C4-2B (cell line): ENCODE measurements around the gene KCNJ9.

ENCODE experiments used
- H3K27ac ChIP-seq: fragments of 450-650 bp; 2 replicates; pipeline ENCODE4 v1.5.1; 2017
- ZFX ChIP-seq: fragments of 450-650 bp; IDR thresholded peaks from 2 replicates; pipeline ENCODE4 v1.6.1; 2017
- TF ChIP-seq, protein P1 (sequence below): fragments of 450-650 bp; conservative IDR thresholded peaks from 2 replicates; pipeline ENCODE4 v1.5.1; 2017; ENCODE audit warnings: mild to moderate bottlenecking

KCNJ9 gene

DNA sequence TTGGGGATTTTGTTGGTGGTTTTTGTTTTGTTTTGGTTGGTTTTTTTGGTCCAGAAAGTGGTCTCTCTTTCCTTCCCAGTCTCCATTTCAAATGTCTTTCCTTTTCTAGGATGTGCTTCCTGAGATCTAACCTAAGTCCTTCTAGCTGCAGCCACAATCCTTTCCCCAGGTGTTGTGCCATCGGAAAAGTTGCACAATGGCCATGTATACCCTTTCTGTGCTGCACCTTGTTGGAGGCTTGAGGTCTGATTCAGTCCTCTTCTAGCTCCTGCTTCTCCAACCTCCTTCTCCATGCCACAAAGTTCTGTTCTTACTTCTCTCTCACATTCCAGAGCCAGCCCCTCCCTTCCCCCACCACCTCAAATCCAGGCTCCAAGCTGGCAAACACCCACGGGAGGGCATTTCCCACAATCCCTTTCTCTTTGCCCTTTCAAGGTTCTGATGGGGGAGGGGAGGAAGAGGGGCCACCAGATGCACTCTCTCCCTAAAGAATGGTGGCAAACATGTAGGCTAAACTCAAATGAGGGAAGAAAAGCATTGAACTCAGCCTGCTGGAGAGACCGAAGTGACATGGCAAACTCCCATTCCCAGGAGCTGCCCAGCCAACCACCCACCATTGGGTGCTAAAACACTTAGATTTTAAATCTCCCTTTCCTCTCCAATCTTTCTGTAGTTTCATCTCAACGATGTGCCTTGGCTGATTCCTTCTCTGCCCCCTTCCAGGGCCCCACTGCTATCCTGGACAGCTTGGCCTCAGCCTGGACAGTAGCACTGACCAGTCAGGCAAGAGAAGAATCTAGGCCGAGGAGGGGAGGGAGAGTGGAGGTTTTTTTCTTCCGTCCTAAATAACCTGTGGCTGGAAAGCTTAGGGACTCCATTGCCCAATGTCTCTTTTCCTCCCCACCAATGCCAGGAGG, 14.3 kb upstream of the KCNJ9 start:
- TF ChIP-seq, protein P1, sequence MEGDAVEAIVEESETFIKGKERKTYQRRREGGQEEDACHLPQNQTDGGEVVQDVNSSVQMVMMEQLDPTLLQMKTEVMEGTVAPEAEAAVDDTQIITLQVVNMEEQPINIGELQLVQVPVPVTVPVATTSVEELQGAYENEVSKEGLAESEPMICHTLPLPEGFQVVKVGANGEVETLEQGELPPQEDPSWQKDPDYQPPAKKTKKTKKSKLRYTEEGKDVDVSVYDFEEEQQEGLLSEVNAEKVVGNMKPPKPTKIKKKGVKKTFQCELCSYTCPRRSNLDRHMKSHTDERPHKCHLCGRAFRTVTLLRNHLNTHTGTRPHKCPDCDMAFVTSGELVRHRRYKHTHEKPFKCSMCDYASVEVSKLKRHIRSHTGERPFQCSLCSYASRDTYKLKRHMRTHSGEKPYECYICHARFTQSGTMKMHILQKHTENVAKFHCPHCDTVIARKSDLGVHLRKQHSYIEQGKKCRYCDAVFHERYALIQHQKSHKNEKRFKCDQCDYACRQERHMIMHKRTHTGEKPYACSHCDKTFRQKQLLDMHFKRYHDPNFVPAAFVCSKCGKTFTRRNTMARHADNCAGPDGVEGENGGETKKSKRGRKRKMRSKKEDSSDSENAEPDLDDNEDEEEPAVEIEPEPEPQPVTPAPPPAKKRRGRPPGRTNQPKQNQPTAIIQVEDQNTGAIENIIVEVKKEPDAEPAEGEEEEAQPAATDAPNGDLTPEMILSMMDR = no peak
- no peak for TF ChIP-seq ZFX
- H3K27ac ChIP-seq = no peak overlapping the region

DNA sequence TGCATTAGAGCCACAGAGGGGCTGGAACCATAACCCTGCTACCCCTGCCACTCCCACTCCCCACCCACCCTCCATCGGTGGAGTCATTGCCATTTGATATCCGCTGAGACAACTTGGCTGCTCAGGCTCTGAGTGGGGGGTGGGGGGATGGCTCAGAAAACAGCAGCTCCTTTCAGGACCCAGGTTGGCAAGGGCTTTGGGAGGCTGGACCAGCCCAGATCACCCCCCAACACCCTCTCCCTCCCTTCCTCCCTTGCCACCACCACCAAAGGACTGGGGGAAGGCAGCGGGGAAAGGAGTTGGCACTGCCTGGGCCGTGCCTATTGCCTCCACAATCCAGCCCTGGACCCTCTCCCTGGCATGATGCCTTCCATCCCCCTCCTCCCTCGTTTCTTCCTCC, 13.1 kb upstream of the KCNJ9 start:
- no peak for TF ChIP-seq ZFX
- TF ChIP-seq, protein P1 = no peak

DNA sequence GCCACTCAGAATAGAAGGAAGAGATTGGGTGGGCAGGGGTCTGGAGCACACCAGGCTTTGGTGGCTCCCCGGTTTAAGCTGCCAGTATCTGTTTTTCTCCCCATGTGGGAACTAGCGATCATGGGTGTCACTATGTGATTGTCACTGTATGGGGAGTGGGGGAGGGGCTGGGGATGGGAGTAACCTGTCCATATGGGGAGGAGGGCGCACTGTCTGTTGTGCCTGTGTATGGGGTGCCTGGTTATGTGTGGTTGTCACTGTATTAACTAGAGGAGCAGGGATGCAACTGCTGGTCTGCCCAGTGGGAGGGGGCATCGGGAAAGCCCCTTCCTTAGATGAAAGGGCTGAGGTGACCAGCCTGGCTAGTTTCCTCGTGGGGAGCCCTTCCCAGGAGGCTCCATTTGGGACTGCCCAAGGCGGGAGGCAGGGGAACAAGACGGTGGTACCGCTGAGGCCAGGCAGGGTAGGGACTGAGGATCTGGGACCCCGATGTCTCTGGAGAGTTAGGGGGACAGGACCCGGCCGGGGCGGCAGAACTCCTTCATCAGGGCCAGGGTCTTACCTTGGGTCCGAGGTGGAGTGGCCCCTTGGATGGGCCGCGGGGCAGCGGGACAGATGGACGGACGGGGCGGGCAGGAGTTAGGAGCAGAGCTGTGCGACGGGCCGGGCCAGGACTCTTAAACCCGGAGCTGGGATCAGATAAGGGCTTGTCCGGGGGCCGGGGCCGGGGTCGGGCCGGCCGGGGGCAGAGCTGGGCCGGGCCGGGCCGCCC, 11.7 kb upstream of the KCNJ9 start, which contains the start of gene KCNJ10:
Gene KCNJ10, minus strand, starts transcription at position 701 of the 772 bp plus-strand sequence. CDS start 27,628 bp downstream, outside the sequence.
- TF ChIP-seq, protein P1 = no peak
- TF ChIP-seq ZFX = no peak
- H3K27ac ChIP-seq = no peak within 1 kb of the TSS

More for the DNA sequence above, 13.1 kb upstream of the KCNJ9 start:
- no peak overlapping the region for H3K27ac ChIP-seq

DNA sequence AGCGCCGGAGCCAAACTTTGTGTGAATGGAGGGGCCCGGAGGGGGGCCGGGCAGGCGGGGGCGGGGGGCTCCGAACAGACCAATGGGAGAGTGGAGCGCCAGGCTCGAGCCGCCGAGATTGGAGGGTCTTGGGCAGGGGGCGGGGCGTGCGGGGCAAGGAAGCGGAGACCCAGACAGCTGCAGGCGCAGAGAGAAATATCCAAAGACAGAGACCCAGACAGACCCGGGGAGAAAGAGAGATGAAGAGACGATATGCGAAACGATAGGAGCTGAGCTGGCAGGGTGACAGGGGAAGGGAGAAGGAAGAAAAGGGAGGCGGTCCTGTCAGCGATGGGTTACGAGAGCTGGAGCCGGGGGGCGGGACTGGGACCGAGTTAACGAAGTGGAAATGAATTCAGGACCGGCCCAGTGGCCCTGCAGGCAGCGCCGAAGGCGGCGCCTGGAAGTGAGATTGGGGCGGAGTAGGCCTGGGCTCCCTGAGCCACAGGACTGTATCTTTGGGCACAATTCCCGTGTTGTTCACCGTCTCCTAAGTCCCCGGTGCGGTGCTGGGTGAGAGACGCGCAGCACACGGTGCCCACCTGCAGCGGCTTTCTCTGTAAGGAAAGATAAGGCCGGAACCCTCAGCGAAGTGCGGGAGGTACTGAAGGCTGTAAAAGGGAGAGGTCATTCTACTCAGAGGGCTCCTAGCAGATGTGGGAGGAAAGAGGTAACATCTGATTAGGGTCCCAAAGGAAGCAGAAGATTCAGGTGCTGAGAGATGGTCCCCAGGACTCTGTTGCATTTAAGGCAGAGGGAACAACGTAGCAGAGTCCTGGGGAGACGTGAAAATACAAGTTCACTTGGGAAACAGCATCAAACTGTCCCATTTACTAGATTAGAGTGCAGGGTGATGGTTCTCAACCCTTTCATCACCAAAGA, 10.8 kb upstream of the KCNJ9 start:
- no peak overlapping the region for H3K27ac ChIP-seq
- no peak for TF ChIP-seq ZFX
- TF ChIP-seq, protein P1 = no peak

DNA sequence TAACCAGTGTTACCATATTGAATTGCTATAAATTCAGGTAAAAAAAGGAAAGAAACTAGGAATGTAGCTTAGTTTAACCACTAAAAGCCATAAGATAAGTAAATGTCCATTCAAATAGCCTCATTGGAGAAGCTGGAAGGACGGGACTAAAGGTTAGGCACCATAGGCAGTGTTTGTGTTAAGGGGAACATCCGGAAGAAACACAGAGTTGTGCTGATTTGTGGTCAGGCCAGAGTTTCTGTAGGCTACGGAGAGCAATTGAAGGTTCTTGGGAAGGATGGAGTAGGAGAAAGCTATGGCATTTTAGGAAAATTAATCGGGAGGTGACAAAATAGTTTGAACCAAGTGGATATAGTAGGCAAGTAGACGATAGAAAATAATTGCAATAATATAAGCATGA, 10.0 kb upstream of the KCNJ9 start:
- TF ChIP-seq, protein P1 = no peak
- TF ChIP-seq ZFX = no peak
- no peak overlapping the region for H3K27ac ChIP-seq

DNA sequence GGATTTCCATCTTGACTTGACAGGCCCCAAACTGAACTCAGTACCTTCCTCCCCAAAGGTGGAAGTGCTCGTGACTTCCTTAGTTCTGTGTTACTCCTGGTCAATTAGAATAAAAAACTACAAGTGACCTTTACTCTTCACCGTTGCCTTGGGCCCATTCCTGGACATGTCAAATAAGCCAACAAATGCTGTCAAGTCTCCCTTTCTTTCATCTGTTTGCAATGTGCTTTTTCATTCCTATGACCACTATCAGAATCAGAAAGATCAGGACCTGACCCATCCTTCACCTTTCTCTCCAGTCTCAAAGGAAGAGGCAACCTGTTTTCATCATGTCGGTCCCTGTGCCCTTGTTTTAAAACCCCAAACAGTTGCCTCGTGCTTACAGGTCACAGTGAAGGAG, 6.5 kb upstream of the KCNJ9 start:
- no peak for TF ChIP-seq ZFX
- TF ChIP-seq, protein P1 = no peak

More for the DNA sequence above, 6.5 kb upstream of the KCNJ9 start:
- no peak overlapping the region for H3K27ac ChIP-seq
